Activated CD4-positive, alpha-beta T cell treated with anti-CD3 and anti-CD28 coated beads, Interleukin-2, amount 50 U/mL, for 1 hour (primary cell): Measurements from ENCODE around the gene LRRC43.
"Not testable (repeated sequence)": the region's sequence is repeated elsewhere in the genome, so short reads cannot be mapped to it uniquely, and the experiment has no call there.

Source experiments
- DNase-seq: peaks from one replicate; pipeline ENCODE4 v3.0.0-alpha.2; 2020

LRRC43 gene

GRCh38 chr12:122195405-122195804, 12.5 kb downstream of the LRRC43 start:
- DNase-seq, result no peak

- DNase-seq, result no peak
These were observed 14.7 kb downstream of the LRRC43 start for GRCh38 chr12:122197612-122197966.

GRCh38 chr12:122199484-122200355, 16.8 kb downstream of the LRRC43 start:
- DNase-seq, result no peak

- no peak for DNase-seq
These were observed 17.7 kb downstream of the LRRC43 start for GRCh38 chr12:122200541-122201175.

- no peak for DNase-seq
These were observed 18.5 kb downstream of the LRRC43 start for GRCh38 chr12:122201381-122201780.

- no peak for DNase-seq
These were observed 19.1 kb downstream of the LRRC43 start for GRCh38 chr12:122202017-122202416.

GRCh38 chr12:122202811-122203210, 19.9 kb downstream of the LRRC43 start:
- DNase-seq, result not testable (repeated sequence)

- DNase-seq, result peak; percentile 71
These were observed 20.6 kb downstream of the LRRC43 start, which contains the start of gene B3GNT4 for GRCh38 chr12:122203301-122204166. TSS of gene B3GNT4 (plus strand) at chr12:122203709. CDS start at chr12:122204619, 910 bp downstream.

GRCh38 chr12:122204167-122205052, 21.5 kb downstream of the LRRC43 start:
- DNase-seq, result peak; percentile 33

GRCh38 chr12:122205053-122205925, 22.4 kb downstream of the LRRC43 start:
- DNase-seq, result no peak

- DNase-seq, result no peak
These were observed 23.4 kb downstream of the LRRC43 start for GRCh38 chr12:122206111-122206881.

GRCh38 chr12:122206976-122207375, 24.1 kb downstream of the LRRC43 start:
- no peak for DNase-seq

- no peak for DNase-seq
These were observed 24.5 kb downstream of the LRRC43 start for GRCh38 chr12:122207391-122207790.

- DNase-seq, result no peak
These were observed 25.3 kb downstream of the LRRC43 start for GRCh38 chr12:122208073-122208820.

- DNase-seq, result no peak
These were observed 32.8 kb downstream of the LRRC43 start for GRCh38 chr12:122215771-122216170.

- DNase-seq, result no peak
These were observed 33.5 kb downstream of the LRRC43 start for GRCh38 chr12:122216445-122216844.

- peak; percentile 100 for DNase-seq
These were observed 42.9 kb downstream of the LRRC43 start, which contains the start of gene DIABLO for GRCh38 chr12:122225683-122226365. TSS of gene DIABLO (minus strand) at chr12:122226052. CDS start at chr12:122226014, 38 bp downstream.

- peak; percentile 5 for DNase-seq
These were observed 43.6 kb downstream of the LRRC43 start for GRCh38 chr12:122226366-122227125.
